Head of caudate nucleus (tissue), 42 donors: ENCODE data around the gene BBC3.
"Not testable (repeated sequence)": the region's sequence is repeated elsewhere in the genome, so short reads cannot be mapped to it uniquely, and the experiment has no call there.

Source experiments
- DNase-seq, 42 donors: peaks; one replicate each; pipeline versions ENCODE4 v3.0.0 to v3.0.0-alpha.2; 2020 to 2021; ENCODE audit warnings: mixed read lengths in 7 of 42
- intact Hi-C: fragments of 100-400 bp; cut with DNase I; formaldehyde crosslinking; loops from one replicate; pipeline ENCODE4 v1.15.0; 2022

The BBC3 gene

GRCh38 chr19:47260476-47260875 is 29.5 kb upstream of the BBC3 start:
- DNase-seq, result no peak
- intact Hi-C loops, result no loop called here

- no peak for DNase-seq
- intact Hi-C loops, result no loop called here
Observed at GRCh38 chr19:47258895-47259555, 28.0 kb upstream of the BBC3 start.

GRCh38 chr19:47258434-47258833 is 27.4 kb upstream of the BBC3 start:
- intact Hi-C loops, result no loop called here

DNA sequence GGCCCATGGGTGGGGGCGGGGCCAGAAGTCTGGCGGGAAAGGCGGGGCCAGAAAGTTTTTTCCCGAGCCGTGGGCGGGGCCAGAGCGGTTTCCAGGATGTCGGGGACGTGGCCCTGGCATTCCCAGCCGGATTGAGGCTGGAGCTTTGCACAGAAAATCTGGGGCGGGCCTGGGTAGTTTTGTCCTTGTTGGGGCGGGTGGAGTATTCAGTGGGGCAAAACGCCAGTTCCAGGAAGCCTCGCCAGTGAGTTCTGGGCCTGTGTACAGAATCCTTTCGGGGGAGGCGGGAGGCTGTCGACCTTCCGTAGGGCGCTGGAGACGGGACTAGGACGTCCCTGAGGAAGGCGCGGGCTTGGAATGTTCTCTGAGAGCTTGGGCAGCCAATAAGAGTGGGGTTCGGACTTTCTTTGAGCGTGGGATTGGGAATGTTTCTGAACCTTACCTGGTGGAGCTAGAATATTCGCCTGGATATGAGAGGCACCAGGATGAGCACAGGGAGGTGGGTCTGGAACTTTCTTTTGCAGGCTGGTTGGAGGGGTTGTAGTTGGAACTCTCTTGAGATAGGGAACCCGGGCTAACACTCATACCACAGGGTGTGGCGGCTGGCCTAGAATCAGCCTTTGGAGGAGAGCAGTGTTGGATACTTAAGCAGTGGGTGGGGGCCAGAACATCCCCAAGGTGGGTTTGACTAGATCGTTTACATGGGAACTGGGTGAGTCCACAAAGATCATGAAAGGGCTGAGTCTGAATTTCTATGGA is 26.6 kb upstream of the BBC3 start:
- intact Hi-C loops, result loop anchor here (1.0 kb wide), 1 partner anchor 16 kb away; no protein-coding TSS in a partner anchor
- no peak for DNase-seq

More at GRCh38 chr19:47258434-47258833, 27.4 kb upstream of the BBC3 start:
- no peak for DNase-seq

DNA sequence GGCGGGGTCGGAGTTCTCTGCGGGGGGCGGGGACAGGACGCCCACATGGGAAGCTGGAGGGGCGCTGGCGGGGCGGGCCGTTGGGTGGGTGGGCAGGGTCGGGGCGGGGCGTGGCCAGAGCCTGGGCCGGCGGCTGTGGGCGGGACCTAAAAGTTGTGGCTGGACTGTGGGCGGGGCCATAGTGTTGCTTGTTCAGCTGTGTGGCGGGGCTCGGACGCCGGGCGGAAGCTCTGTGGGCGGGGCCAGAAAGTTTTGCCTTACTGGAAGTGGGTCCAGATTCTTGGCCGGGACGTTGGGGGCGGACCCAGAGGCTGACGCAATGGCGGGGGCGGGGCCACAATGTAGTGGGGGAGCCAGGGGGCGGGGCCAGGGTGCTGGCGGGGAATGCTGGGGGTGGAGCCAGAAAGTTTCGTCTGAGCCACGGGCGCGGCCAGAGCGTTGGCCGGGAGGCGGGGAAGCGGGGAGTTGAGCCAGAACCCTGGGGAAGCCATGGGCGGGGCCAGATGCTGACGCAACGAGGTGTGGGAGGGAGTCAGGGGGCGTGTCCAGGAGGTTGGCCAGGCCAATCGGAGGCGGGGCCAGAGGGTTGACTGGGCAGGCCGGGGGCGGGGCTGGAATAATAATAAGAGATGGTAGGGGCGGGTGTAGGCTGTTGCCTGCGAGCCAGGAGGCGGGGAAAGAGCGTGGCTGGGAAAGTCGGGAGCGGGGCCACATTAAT is 25.9 kb upstream of the BBC3 start:
- intact Hi-C loops, result loop anchor here (1.0 kb wide), 1 partner anchor 16 kb away; no protein-coding TSS in a partner anchor
- DNase-seq, result peak; percentile 98 to 100 (median 99)

GRCh38 chr19:47255879-47256692 is 25.1 kb upstream of the BBC3 start, which contains the start of gene CCDC9:
Gene CCDC9 (plus strand): TSS chr19:47256525. CDS start chr19:47258401, 1,876 bp downstream.
- intact Hi-C loops, result no loop called here
- peak; percentile 91 to 98 (median 96) for DNase-seq

GRCh38 chr19:47253970-47254369 is 23.0 kb upstream of the BBC3 start:
- intact Hi-C loops, result no loop called here
- no peak for DNase-seq

- no peak for DNase-seq
- intact Hi-C loops, result no loop called here
Observed at GRCh38 chr19:47253467-47253881, 22.5 kb upstream of the BBC3 start.

DNA sequence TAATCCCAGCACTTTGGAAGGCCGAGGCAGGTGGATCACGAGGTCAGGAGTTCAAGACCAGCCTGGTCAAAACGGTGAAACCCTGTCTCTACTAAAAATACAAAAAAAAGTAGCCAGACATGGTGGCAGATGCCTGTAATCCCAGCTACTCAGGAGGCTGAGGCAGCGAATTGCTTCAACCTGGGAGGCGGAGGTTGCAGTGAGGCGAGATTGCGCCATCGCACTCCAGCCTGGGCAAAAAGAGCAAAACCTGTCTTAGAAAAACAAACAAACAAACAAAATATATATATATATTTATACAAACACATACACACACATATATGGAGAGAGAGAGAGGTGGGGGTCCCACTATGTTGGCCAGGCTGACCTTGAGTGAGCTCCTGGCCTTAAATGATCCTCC is 22.0 kb upstream of the BBC3 start:
- intact Hi-C loops, DNase-seq: not testable (repeated sequence)

GRCh38 chr19:47247308-47247990 is 16.4 kb upstream of the BBC3 start:
- intact Hi-C loops, result loop anchor here (5.0 kb wide), 1 partner anchor 40 kb away; no protein-coding TSS in a partner anchor

DNA sequence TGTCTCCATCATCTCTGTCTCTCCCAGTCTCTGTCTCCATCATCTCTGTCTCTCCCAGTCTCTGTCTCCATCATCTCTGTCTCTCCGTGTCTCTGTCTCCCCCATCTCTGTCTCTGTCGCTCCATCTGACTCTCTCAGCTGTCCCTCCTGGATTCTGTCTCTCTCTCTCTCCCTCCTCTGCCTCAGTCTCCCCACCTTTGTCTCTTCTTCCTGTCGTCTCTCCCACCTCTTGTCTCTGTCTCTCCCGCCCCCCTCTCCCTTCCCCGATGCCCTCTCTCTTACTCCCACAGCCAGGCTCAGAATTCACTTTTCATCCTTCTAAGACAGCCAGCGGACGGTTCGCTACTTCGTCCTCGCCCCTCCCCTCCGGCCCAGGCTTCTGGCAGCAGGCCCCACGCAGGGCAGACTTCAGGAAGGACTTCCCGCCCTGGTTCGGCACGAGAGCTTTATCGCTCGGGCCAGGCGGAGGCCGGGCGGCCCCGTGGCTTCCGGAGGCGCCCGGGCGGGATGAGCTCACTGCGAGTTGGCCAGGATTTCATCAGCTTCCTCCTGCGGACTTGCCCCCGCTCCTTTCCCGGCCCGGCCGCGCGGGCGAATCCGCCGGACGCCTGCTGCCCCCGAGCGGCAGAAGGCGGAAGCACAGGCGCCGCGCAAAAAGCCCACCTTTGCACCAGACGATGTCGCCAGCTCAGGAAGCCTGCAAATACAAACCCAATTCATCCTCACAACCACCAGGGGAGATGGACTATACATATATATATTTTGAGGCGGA is 13.0 kb upstream of the BBC3 start:
- intact Hi-C loops, result loop anchor here (5.0 kb wide), 1 partner anchor 97 kb away; no protein-coding TSS in a partner anchor
- DNase-seq, result peak; percentile 53 to 93 (median 84)

More at GRCh38 chr19:47247308-47247990, 16.4 kb upstream of the BBC3 start:
- DNase-seq, result peak; percentile 66 to 93 (median 80)

DNA sequence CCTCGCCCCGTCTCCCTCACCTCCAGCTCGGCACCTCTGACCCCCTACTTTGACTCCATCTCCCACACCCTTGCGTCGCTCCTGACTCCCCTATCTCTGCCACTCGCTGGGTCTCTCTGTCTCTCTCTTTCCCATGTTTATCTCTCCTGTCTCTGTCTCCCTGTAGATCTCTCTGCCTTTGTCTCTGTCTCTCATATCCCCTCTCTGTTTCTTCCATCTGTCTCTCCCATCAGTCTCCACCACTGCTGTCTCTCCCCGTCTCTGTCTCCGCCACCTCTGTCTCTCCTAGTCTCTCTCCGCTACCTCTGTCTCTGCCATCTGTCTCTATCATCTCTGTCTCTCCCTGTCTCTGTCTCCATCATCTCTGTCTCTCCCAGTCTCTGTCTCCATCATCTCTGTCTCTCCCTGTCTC is 12.4 kb upstream of the BBC3 start:
- DNase-seq, result no peak
- intact Hi-C loops, result loop anchor here (5.0 kb wide), 1 partner anchor 96 kb away; no protein-coding TSS in a partner anchor

GRCh38 chr19:47241919-47242577 is 11.0 kb upstream of the BBC3 start:
- intact Hi-C loops, result loop anchor here (5.0 kb wide), 1 partner anchor 95 kb away; no protein-coding TSS in a partner anchor

GRCh38 chr19:47240996-47241918 is 10.3 kb upstream of the BBC3 start:
- peak in 41 of 42 donors; percentile 21 to 92 (median 71) for DNase-seq

More at GRCh38 chr19:47241919-47242577, 11.0 kb upstream of the BBC3 start:
- DNase-seq, result no peak

GRCh38 chr19:47240556-47240955 is 9.6 kb upstream of the BBC3 start:
- intact Hi-C loops, result loop anchor here (5.0 kb wide), 1 partner anchor 93 kb away; no protein-coding TSS in a partner anchor
- DNase-seq, result no peak

More at GRCh38 chr19:47240996-47241918, 10.3 kb upstream of the BBC3 start:
- intact Hi-C loops, result loop anchor here (5.0 kb wide), 1 partner anchor 94 kb away; no protein-coding TSS in a partner anchor
